ENCODE results near the gene RNF34. TPM values are rescaled to one million over a fixed set of nuclear protein-coding genes. Genes with fewer than 3 reads are reported as not detected.

Gene RNF34
- total and polyA plus RNA-seq, 2 of the 8 experiments (the other 6 are each of a cell fraction or from before 2014, with no cell fraction given): 37.9 to 57.6 TPM

DNA sequence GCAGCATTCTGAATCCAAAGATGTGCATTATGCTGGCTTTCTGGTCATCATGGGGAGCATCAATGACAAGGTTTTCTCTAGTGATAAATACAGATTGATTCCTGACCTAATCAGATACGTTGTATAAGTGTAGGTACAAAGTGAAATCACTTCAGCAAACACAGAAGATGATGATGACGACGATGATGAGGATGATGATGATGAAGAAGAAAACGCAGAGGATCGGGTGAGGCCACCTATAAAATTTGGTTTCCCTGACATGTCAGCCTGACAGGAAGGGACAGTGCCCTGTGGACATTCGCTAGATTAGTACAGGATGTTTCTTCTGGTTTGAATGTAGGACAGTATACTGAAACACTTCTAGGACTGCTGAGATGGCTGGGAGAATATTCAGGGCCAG is 20.2 kb downstream of the RNF34 start (continued):
- TF ChIP-seq MAFK (IDR thresholded peaks at IDR 0.05; ENCODE audit: low read depth, low read length) (no peak), CBX5 (IDR thresholded peaks at IDR 0.05; ENCODE audit: low read depth, low read length) (no peak)
- TF ChIP-seq, protein P1, sequence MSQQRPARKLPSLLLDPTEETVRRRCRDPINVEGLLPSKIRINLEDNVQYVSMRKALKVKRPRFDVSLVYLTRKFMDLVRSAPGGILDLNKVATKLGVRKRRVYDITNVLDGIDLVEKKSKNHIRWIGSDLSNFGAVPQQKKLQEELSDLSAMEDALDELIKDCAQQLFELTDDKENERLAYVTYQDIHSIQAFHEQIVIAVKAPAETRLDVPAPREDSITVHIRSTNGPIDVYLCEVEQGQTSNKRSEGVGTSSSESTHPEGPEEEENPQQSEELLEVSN (IDR thresholded peaks at IDR 0.05): no peak
